GM20431 (cell line): Measurements from ENCODE around the gene SH2B3.

Experiments
- in situ Hi-C: fragments of 300-500 bp; cut with MseI, MboI; formaldehyde crosslinking; loops from one replicate; pipeline ENCODE4 v1.15.0; 2020; ENCODE audit warnings: low sequenced_read_pairs; ENCODE audit not compliant: unreplicated experiment

SH2B3 gene

GRCh38 chr12:111406474-111407376, 1.0 kb downstream of the SH2B3 start:
- in situ Hi-C loops, result no loop called here

GRCh38 chr12:111407377-111408115, 1.8 kb downstream of the SH2B3 start:
- in situ Hi-C loops, result no loop called here

- in situ Hi-C loops, result no loop called here
Observed at GRCh38 chr12:111408116-111408440, 2.4 kb downstream of the SH2B3 start.

GRCh38 chr12:111408686-111409402, 3.1 kb downstream of the SH2B3 start:
- in situ Hi-C loops, result no loop called here

- in situ Hi-C loops, result no loop called here
Observed at GRCh38 chr12:111409403-111409779, 3.7 kb downstream of the SH2B3 start.

GRCh38 chr12:111409780-111410430, 4.2 kb downstream of the SH2B3 start:
- in situ Hi-C loops, result no loop called here

GRCh38 chr12:111410431-111411184, 4.9 kb downstream of the SH2B3 start:
- in situ Hi-C loops, result no loop called here

GRCh38 chr12:111411185-111411764, 5.6 kb downstream of the SH2B3 start:
- in situ Hi-C loops, result no loop called here

- in situ Hi-C loops, result no loop called here
Observed at GRCh38 chr12:111412007-111412829, 6.5 kb downstream of the SH2B3 start.

- in situ Hi-C loops, result no loop called here
Observed at GRCh38 chr12:111412830-111413441, 7.2 kb downstream of the SH2B3 start.

GRCh38 chr12:111413442-111414086, 7.8 kb downstream of the SH2B3 start:
- in situ Hi-C loops, result no loop called here

- in situ Hi-C loops, result no loop called here
Observed at GRCh38 chr12:111414711-111415252, 9.1 kb downstream of the SH2B3 start.

GRCh38 chr12:111417290-111417689, 11.6 kb downstream of the SH2B3 start:
- in situ Hi-C loops, result no loop called here

- in situ Hi-C loops, result no loop called here
Observed at GRCh38 chr12:111417784-111418593, 12.3 kb downstream of the SH2B3 start.

- in situ Hi-C loops, result no loop called here
Observed at GRCh38 chr12:111418594-111418880, 12.8 kb downstream of the SH2B3 start.

GRCh38 chr12:111419784-111420183, 14.1 kb downstream of the SH2B3 start:
- in situ Hi-C loops, result no loop called here

GRCh38 chr12:111420494-111420893, 14.8 kb downstream of the SH2B3 start:
- in situ Hi-C loops, result no loop called here
